HFF-Myc (cell line): ENCODE data around the gene RMND1.

ENCODE experiments used
- DNase-seq: peaks from one replicate; pipeline ENCODE4 v3.0.0-alpha.2; 2011; ENCODE audit warnings: low read depth; ENCODE audit errors: extremely low read depth
- H3K4me3 ChIP-seq: replicated peaks from 2 replicates; pipeline ENCODE4 v1.5.1; 2011; ENCODE audit warnings: low read depth, mild to moderate bottlenecking, control low read depth, low read length
- CTCF ChIP-seq: IDR thresholded peaks from 2 replicates; pipeline ENCODE4 v1.5.1; 2012; ENCODE audit warnings: mild to moderate bottlenecking, low read depth, low read length, control low read depth; ENCODE audit errors: missing control alignments

Gene RMND1

DNA sequence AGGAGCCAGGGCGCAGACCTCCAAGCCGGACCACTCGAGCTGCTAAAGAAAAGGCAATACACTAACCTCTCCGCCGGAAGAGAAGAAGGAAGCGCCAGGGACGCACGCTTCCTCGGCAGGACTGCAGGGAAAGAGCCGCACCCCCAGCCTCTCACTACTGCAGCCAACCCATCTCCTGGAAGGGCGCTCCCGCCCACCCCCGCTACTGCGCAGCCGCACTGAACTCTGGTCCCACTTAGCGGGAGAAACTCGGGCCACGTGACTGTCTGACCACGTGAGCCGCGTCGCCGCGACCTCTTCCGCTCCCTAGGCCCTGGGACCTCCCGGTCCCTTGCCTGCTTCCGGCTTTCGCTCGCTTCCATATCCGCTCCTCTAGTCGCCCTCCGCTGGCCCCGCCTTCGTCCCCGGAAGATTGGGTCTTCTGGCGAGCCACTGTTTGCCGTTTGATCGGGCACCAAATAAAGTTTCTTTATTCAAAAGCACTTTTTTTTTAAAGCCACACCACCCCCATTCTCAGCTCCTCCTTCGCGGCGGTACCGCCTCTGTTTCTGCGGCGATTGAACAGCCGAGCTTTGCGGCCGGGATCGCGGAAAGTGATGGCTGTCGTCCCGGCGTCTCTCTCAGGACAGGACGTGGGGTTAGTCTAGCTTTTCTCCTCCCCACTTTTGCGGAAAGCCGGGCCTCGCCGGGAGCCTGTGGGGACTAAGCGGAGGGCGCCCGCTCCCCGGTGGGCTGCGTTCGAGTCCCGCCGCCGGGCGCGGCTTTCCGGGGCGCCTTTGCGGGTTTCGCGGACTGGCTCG lies at the start of gene RMND1:
Gene RMND1, minus strand, starts transcription at position 177 of the 800 bp plus-strand sequence. CDS start 6,315 bp downstream, outside the sequence.
- no peak for TF ChIP-seq CTCF
- H3K4me3 ChIP-seq = peak within 1 kb of the TSS; percentile 98

GRCh38 chr6:151499551-151499950 lies 47.6 kb upstream of the RMND1 start:
- no peak for DNase-seq
- no peak overlapping the region for H3K4me3 ChIP-seq
- TF ChIP-seq CTCF = no peak

More for the DNA sequence above, at the start of gene RMND1:
- peak; percentile 99 for DNase-seq

DNA sequence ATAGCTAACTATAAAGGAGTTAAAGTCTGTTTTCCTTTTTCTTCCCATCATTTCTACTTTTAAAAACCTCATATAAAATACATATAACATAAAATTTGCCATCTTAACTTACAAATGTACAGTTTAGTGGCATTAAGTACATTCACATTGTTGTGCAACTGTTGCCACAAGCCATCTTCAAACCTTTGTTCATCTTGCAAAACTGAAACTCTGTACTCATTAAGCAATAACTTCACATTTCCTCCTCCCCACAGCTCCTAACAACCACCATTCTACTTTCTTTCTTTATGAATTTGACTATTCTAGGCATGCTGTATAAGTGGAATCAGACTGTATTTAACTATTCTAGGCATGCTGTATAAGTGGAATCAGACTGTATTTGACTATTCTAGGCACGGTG lies 46.4 kb upstream of the RMND1 start:
- no peak overlapping the region for H3K4me3 ChIP-seq
- DNase-seq = no peak
- no peak for TF ChIP-seq CTCF

GRCh38 chr6:151497905-151498304 lies 46.0 kb upstream of the RMND1 start:
- no peak overlapping the region for H3K4me3 ChIP-seq
- DNase-seq = no peak
- no peak for TF ChIP-seq CTCF

DNA sequence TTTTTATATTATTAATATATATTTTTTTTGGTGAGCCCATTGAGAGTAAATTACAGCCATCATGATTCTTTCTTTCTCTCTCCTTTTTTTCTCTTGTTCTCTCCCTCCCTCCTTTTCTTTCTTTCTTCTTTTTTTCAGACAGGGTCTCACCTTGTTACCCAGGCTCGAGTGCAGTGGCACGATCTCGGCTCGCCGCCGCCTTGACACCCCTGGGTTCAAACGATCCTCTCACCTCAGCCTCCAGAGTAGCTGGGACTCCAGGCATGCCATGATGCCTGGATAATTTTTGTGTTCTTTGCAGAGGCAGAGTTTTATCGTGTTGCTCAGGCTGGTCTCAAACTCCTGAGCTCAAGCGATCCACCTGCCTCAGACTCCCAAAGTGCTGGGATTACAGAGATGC lies 43.5 kb upstream of the RMND1 start:
- H3K4me3 ChIP-seq = no peak overlapping the region
- no peak for TF ChIP-seq CTCF

DNA sequence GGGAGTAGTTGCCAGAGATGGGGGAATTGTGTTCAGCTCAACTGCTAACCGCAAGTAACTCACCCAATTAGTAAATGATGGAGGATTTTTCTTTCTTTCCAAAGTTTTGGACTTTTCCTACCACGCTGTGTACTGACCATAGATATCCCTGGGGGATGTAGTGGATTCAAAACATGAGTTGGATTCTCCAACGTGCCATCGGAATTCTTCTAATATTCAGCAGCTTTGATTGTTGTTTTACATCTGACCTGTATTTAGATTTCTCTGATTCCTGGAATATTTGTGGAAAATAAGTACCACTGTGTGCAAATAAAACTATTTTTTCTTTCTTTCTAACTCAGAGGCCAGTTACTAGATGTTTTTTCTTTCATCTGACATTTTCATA lies 43.0 kb upstream of the RMND1 start:
- peak overlapping the region; percentile 62 for H3K4me3 ChIP-seq
- DNase-seq = no peak
- no peak for TF ChIP-seq CTCF

More for the DNA sequence above, 43.5 kb upstream of the RMND1 start:
- no peak for DNase-seq
